DLD1 (cell line): Measurements from ENCODE around the gene DHX16.

Source experiments
- in situ Hi-C: cut with HindIII; loops from 2 replicates; pipeline ENCODE4 v1.10.0; 2017; ENCODE audit warnings: low sequenced_read_pairs

DHX16 gene

DNA sequence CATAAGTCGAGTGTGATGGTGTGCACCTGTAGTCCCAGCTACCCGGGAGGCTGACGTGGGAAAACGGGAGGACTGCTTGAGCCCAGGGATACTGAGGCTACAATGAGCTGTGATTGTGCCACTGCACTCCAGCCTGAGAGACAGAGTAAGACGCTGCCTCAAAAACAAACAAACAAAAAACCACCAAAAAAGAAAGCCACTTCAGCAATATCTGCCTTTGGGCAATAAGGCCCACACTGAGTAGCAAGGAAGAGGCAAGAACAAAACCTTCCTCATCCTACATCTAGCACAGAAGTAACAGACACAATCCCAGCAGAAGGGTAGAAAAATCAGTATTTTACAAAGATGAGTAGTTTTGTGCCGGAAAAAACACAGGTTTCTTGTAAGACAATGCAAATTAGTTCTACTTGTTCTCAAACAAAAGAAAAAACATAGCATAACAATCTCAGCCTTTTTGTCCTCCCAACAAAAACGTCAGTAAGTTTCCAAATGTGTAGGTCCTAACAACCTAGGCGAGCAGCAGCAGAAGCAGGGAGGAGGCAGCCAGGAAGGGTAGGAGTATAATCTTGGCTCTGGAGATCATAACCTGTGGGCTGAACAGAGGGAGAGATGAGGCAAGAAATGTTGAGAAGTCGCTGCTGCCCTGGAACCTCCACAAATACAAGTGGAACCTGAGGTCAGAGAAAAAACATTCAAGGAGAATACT lies 61.5 kb downstream of the DHX16 start:
- in situ Hi-C loops, result no loop called here

DNA sequence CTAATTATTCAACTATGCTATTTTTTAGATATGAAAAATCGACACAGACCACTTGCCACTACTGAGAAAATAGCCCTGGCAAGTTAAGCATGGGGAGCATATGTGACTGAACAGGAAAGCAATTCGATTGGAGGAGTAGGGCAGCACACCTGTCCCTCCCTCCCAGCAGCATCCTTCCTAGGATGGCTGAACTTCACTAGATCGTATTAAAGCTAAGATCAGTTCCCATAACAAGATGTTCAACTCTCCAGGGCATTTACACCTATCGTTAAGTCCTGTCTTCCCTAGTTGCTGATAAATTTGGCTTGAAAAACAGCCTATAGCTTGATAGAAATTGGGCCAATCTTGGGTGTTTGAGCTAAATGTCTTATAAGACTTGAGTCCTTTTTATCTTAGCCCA lies 62.7 kb downstream of the DHX16 start:
- in situ Hi-C loops, result no loop called here

DNA sequence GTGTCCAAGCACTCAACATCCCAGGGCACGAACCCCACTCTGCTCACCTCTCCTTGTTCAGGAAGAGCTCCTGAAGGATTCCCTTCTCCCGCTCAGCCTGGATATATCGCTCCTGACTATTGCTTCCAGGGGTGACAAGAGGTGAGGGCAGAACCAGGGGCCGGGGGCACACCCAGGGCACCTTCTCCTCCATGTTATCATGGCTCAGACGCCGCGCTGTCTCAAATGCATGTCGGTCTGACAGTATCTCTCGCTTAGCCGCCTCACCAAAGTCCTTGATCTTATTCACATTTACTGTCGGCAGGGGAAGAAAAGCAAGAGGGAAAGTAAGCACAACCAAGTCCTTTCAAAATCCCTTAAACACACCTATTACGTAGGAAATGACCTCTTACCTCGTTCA lies 68.8 kb downstream of the DHX16 start:
- in situ Hi-C loops, result no loop called here
